Panc1 (cell line): ENCODE data around the gene DCLK2. TPM values are rescaled to one million over a fixed set of nuclear protein-coding genes. Genes with fewer than 3 reads are reported as not detected.

Experiments used
- ATAC-seq: fragments of 200-7000 bp; cut with Tn5 transposase; 2 replicates; pipeline ENCODE4 v1.9.1; 2020; ENCODE audit warnings: mild to moderate bottlenecking, moderate library complexity
- BruUV-seq: library from RNA; stranded (reverse); fragments of 400-500 nt; replicated peaks from 2 replicates; lab custom pipeline; 2021; lab: Mats Ljungman, UMichigan
- CTCF ChIA-PET: fragments of 300-600 bp; sonication (Branson Sonifier 250); formaldehyde crosslinking; loops from one replicate; lab custom pipeline; 2022; ENCODE audit warnings: antibody characterized with exemption; lab: Charles Lee
- POLR2A ChIA-PET: fragments of 300-600 bp; sonication (Branson Sonifier 250); formaldehyde crosslinking; loops from one replicate; lab custom pipeline; 2022; ENCODE audit warnings: antibody characterized with exemption; lab: Charles Lee
- DNase-seq: peaks from one replicate; pipeline ENCODE4 v3.0.0-alpha.2; 2010; ENCODE audit warnings: low read depth, low spot score
- H3K27ac ChIP-seq: 2 replicates; pipeline ENCODE4 v1.5.1; 2011; ENCODE audit warnings: mild to moderate bottlenecking, low read length, inconsistent platforms
- H3K27me3 ChIP-seq: fragments of 200-500 bp; sonication (Bioruptor generic); 2 replicates; pipeline ENCODE4 v1.6.0; 2014; ENCODE audit warnings: low read length, inconsistent platforms; ENCODE audit not compliant: control insufficient read depth, insufficient read depth
- H3K36me3 ChIP-seq: fragments of 200-500 bp; sonication (Bioruptor generic); 2 replicates; pipeline ENCODE4 v1.5.1; 2014; ENCODE audit warnings: inconsistent platforms, mild to moderate bottlenecking, low read length, moderate library complexity; ENCODE audit not compliant: control insufficient read depth, insufficient read depth
- H3K4me1 ChIP-seq: 2 replicates; pipeline ENCODE4 v1.5.1; 2011; ENCODE audit warnings: inconsistent platforms, mild to moderate bottlenecking, low read length, moderate library complexity; ENCODE audit not compliant: control insufficient read depth, insufficient read depth
- H3K4me3 ChIP-seq, 2 experiments: 2 replicates each; pipeline ENCODE4 v1.5.1; 2011 to 2012; ENCODE audit warnings: low read depth in 2 of 2, low read length in 2 of 2, mild to moderate bottlenecking in 2 of 2, inconsistent platforms in 1 of 2, moderate library complexity in 1 of 2
- H3K9me3 ChIP-seq: fragments of 200-500 bp; sonication (Bioruptor generic); 2 replicates; pipeline ENCODE4 v1.5.1; 2014; ENCODE audit warnings: low read depth, mild to moderate bottlenecking, inconsistent platforms, low read length, moderate library complexity; ENCODE audit not compliant: control insufficient read depth, insufficient read depth
- CTCF ChIP-seq: fragments of 450-650 bp; IDR thresholded peaks from 2 replicates; pipeline ENCODE4 v1.5.1; 2017; ENCODE audit warnings: mild to moderate bottlenecking
- POLR2AphosphoS5 ChIP-seq: IDR thresholded peaks from 2 replicates; pipeline ENCODE4 v1.6.1; 2012; ENCODE audit warnings: mild to moderate bottlenecking, low read depth, low read length, moderate library complexity
- REST ChIP-seq, 2 experiments: IDR thresholded peaks; 2 replicates each; pipeline ENCODE4 v1.6.1; 2011 to 2012; ENCODE audit warnings: low read depth in 2 of 2, control low read depth in 1 of 2, low read length in 1 of 2, mild to moderate bottlenecking in 1 of 2, moderate library complexity in 1 of 2; ENCODE audit not compliant: insufficient read depth in 1 of 2
- SIN3A ChIP-seq: IDR thresholded peaks from 2 replicates; pipeline ENCODE4 v1.6.1; 2012; ENCODE audit warnings: low read depth, mild to moderate bottlenecking, low read length, moderate library complexity, borderline replicate concordance; ENCODE audit not compliant: insufficient read depth
- TCF7L2 ChIP-seq: IDR thresholded peaks from 2 replicates; pipeline ENCODE4 v1.6.1; 2011; ENCODE audit warnings: mild to moderate bottlenecking, low read depth, low read length, inconsistent platforms
- in situ Hi-C: cut with HindIII; loops from 2 replicates; pipeline ENCODE4 v1.10.0; 2016; ENCODE audit warnings: low sequenced_read_pairs, low pct_unique_long_range_greater_than_20kb
- intact Hi-C: fragments of 100-400 bp; cut with micrococcal nuclease; formaldehyde crosslinking; loops from one replicate; pipeline ENCODE4 v1.10.0; 2022; ENCODE audit not compliant: unreplicated experiment
- total RNA-seq: library from RNA; stranded (reverse); gene quantifications from one replicate; pipeline ENCODE4 v1.2.1, GENCODE V29; 2021; ENCODE audit not compliant: unreplicated experiment

DCLK2 gene
- total RNA-seq, 1 experiment from 2014 or later, result 9.5 TPM

GRCh38 chr4:150251752-150252190 lies 173.5 kb downstream of the DCLK2 start:
- ATAC-seq (no peak), DNase-seq (no peak)
- TF ChIP-seq TCF7L2 (no peak), REST (IDR thresholded peaks at IDR 0.05; ENCODE audit: insufficient read depth in 1 of 2, low read depth in 2 of 2, low read length in 1 of 2) (no peak), SIN3A (no peak), CTCF (no peak), POLR2AphosphoS5 (no peak)
- no peaks in the 10 kb centered on the region for H3K9me3 ChIP-seq
- no peak overlapping the region for H3K4me3 ChIP-seq
- intact Hi-C loops (no loop called here), in situ Hi-C loops (no loop called here)
- no peaks in the 10 kb centered on the region for H3K27me3 ChIP-seq
- no peaks in the 10 kb centered on the region for H3K36me3 ChIP-seq
- ChIA-PET POLR2A (no interaction called here), CTCF (no interaction called here)
- no peak overlapping the region for H3K27ac ChIP-seq
- 0 out of 2 replicates have a peak, but pooled peaks cover 7% of the 10 kb centered on the region for H3K4me1 ChIP-seq
- no TSS peak for BruUV-seq

GRCh38 chr4:150252306-150252705 lies 174.1 kb downstream of the DCLK2 start:
- intact Hi-C loops, result no loop called here
- CTCF ChIA-PET, result no interaction called here

More at GRCh38 chr4:150252306-150252705, 174.1 kb downstream of the DCLK2 start:
- Histone ChIP-seq H3K4me3 (no peak overlapping the region), H3K36me3 (no peaks in the 10 kb centered on the region), H3K4me1 (0 out of 2 replicates have a peak, but pooled peaks cover 6% of the 10 kb centered on the region), H3K27ac (no peak overlapping the region), H3K27me3 (no peaks in the 10 kb centered on the region), H3K9me3 (no peaks in the 10 kb centered on the region)
- no TSS peak for BruUV-seq
- POLR2A ChIA-PET, result no interaction called here
- in situ Hi-C loops, result no loop called here
- DNase-seq, result no peak
- no peak for ATAC-seq
- TF ChIP-seq CTCF (no peak), SIN3A (no peak), REST (IDR thresholded peaks at IDR 0.05; ENCODE audit: insufficient read depth in 1 of 2, low read depth in 2 of 2, low read length in 1 of 2) (no peak), POLR2AphosphoS5 (no peak), TCF7L2 (no peak)
